Retinal pigment epithelial cell (primary cell): Measurements from ENCODE around the gene CLVS2.
A peak's percentile ranks its signal among the peaks of the same experiment; 100 is the strongest.

Experiments used
- DNase-seq: peaks from one replicate; pipeline ENCODE4 v3.0.0-alpha.2; 2010; ENCODE audit warnings: low read depth
- H3K4me3 ChIP-seq: 2 replicates; pipeline ENCODE4 v1.5.1; 2011; ENCODE audit warnings: mild to moderate bottlenecking, low read length, control low read depth, moderate library complexity
- CTCF ChIP-seq: conservative IDR thresholded peaks from 2 replicates; pipeline ENCODE4 v1.5.1; 2011; ENCODE audit warnings: low read depth, low read length, control low read depth, inconsistent platforms

Gene CLVS2

DNA sequence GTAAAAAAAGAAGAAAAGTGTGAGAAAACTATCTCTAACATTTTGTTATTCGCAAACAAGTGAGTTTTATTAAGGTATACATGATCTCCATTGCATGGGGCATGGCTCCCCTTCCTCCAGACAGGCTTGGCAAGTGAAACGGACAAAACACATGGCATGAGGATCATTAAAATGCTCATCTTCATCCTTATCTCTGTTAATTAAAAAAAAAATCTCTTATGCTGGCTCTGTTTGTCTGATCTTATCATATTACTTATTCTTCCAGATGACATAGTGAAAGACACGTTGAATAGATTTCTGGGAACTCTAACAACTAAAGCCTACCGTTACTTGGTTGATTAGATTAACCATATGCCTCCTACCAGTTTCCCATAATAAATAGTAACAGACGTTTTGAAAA is 89.4 kb downstream of the CLVS2 start:
- TF ChIP-seq CTCF = no peak
- DNase-seq = no peak
- H3K4me3 ChIP-seq = no peak overlapping the region

- DNase-seq = no peak
- no peak overlapping the region for H3K4me3 ChIP-seq
- no peak for TF ChIP-seq CTCF
Measured at GRCh38 chr6:123089226-123089625, 93.2 kb downstream of the CLVS2 start.

DNA sequence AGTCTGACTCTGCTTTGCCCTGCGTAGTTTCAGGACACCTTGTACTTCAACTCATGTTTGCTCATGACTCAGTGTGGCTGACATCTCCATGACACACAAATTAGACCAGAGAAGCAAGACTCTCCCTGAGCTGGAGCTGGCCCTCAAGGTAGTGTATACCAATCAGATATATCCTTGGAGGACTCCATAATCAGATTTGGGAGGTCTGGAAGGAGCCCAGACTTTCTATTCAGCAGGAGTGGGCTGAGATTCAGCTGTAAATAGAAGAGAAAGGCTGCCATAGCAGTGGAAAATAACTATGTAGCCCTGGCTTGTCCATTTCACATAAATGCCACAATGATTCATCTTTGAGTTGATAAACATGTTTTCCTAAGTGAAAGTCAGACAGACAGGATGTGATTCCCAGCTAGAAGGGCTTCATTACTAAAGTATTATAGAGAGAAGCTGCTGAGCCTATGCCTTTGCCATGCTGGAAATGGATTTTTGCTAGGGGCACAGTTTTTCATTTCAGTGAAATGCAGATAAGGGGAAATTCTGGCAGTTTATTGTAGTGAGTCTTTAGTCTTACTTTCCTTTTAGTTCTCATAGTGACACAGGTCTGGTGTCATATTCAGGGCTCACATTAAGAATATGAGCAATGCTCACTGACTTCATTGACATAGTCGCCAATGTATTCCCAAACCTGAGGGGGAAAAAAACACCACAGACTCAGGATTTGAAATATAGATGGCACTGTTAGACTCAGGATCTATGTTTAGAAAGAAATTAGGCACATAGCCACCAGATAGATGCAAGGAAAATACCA is 95.3 kb downstream of the CLVS2 start:
- peak; percentile 20 for DNase-seq
- H3K4me3 ChIP-seq = no peak overlapping the region
- TF ChIP-seq CTCF = no peak

DNA sequence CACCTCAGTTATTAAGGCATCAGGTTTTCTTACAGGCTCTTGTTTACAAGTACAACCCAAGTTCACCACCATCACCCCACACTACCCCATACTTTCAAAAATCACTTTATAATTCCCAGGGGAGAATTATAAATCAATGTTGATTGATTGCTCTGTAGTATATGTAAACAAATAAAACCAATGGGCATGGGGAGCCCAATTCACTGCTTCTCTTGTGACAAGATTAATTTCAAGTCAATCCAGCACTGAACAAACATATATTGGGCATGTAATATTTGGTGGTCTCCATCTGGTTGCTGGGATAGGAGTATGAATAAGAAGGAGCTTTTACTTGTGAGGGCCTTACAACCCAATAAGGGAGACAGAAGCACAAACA is 95.8 kb downstream of the CLVS2 start:
- TF ChIP-seq CTCF = no peak
- no peak for DNase-seq
- H3K4me3 ChIP-seq = no peak overlapping the region

GRCh38 chr6:123094795-123095194 is 98.8 kb downstream of the CLVS2 start:
- no peak for TF ChIP-seq CTCF
- DNase-seq = no peak
- H3K4me3 ChIP-seq = no peak overlapping the region

DNA sequence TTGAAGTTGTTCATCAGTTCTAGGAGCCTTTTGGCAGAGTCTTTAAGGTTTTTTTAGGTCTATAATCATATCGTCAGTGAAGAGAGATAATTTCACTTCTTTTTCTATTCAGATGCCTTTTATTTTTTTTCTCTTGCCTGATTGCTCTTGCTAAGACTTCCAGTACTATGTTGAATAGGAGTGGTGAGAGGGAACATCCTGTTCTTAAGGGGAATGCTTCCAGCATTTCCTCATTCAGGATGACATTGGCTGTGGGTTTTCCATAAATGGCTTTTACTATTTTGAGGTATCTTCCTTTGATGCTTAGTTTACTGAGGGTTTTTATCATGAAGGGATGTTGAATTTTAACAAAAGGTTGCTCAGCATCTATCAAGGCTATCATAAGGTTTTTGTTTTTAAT is 109.5 kb downstream of the CLVS2 start:
- TF ChIP-seq CTCF = no peak
- no peak for DNase-seq
- H3K4me3 ChIP-seq = no peak overlapping the region

GRCh38 chr6:123116370-123116769 is 120.3 kb downstream of the CLVS2 start:
- no peak for DNase-seq
- no peak for TF ChIP-seq CTCF

More at GRCh38 chr6:123116370-123116769, 120.3 kb downstream of the CLVS2 start:
- no peak overlapping the region for H3K4me3 ChIP-seq
